Ishikawa (cell line): ENCODE measurements around the gene KDM5A.

ENCODE experiments used
- CEBPB ChIP-seq: IDR thresholded peaks from 2 replicates; pipeline ENCODE4 v1.6.1; 2012
- CREB1 ChIP-seq: IDR thresholded peaks from 2 replicates; pipeline ENCODE4 v1.6.1; 2012; ENCODE audit warnings: low read depth
- EGR1 ChIP-seq: IDR thresholded peaks from 2 replicates; pipeline ENCODE4 v1.6.1; 2012
- EP300 ChIP-seq: IDR thresholded peaks from 2 replicates; pipeline ENCODE4 v1.6.1; 2012; ENCODE audit warnings: borderline replicate concordance
- FOXM1 ChIP-seq: IDR thresholded peaks from 2 replicates; pipeline ENCODE4 v1.6.1; 2012; ENCODE audit warnings: low read depth, borderline replicate concordance
- NFIC ChIP-seq: IDR thresholded peaks from 2 replicates; pipeline ENCODE4 v1.6.1; 2012
- RAD21 ChIP-seq: IDR thresholded peaks from 2 replicates; pipeline ENCODE4 v1.6.1; 2012; ENCODE audit warnings: low read depth
- TAF1 ChIP-seq: IDR thresholded peaks from 2 replicates; pipeline ENCODE4 v1.6.1; 2012; ENCODE audit warnings: low read depth, mild to moderate bottlenecking
- TCF12 ChIP-seq: IDR thresholded peaks from 2 replicates; pipeline ENCODE4 v1.6.1; 2012; ENCODE audit warnings: low read depth
- TEAD4 ChIP-seq: IDR thresholded peaks from 2 replicates; pipeline ENCODE4 v1.6.1; 2012
- YY1 ChIP-seq: IDR thresholded peaks from 2 replicates; pipeline ENCODE4 v1.6.1; 2012; ENCODE audit warnings: low read depth
- ZBTB7A ChIP-seq: IDR thresholded peaks from 2 replicates; pipeline ENCODE4 v1.6.1; 2012; ENCODE audit warnings: low read depth
- TF ChIP-seq, protein P1 (sequence below): IDR thresholded peaks from 2 replicates; pipeline ENCODE4 v1.6.1; 2012; ENCODE audit warnings: low read depth, mild to moderate bottlenecking
- TF ChIP-seq, protein P2 (sequence below): IDR thresholded peaks from 2 replicates; pipeline ENCODE4 v1.6.1; 2012
- TF ChIP-seq, protein P3 (sequence below): IDR thresholded peaks from 2 replicates; pipeline ENCODE4 v1.6.1; 2012

The KDM5A gene

DNA sequence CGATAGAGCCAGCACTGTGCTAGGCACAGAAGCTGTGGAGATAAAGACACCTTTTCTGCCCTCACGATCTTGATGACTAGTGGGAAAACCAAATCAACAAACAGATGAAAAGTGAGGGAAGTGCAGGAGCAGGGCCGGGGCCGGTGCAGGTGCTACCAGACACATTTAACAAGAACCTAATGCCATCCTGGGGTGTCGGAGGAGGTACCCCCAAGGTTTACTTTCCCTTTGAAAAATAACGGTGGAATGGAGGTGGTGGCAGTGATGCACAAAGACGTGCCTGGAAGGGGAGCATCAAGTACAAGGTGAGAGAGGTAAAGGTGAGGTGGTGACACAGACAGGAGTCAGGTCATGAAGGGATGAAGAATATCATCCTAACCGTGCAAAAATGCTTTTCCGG is 148.6 kb downstream of the KDM5A start:
- TF ChIP-seq RAD21 (no peak), TCF12 (no peak), CREB1 (no peak), CEBPB (no peak), EGR1 (no peak), TEAD4 (no peak), FOXM1 (no peak), NFIC (no peak), ZBTB7A (no peak)
- TF ChIP-seq, protein P1, sequence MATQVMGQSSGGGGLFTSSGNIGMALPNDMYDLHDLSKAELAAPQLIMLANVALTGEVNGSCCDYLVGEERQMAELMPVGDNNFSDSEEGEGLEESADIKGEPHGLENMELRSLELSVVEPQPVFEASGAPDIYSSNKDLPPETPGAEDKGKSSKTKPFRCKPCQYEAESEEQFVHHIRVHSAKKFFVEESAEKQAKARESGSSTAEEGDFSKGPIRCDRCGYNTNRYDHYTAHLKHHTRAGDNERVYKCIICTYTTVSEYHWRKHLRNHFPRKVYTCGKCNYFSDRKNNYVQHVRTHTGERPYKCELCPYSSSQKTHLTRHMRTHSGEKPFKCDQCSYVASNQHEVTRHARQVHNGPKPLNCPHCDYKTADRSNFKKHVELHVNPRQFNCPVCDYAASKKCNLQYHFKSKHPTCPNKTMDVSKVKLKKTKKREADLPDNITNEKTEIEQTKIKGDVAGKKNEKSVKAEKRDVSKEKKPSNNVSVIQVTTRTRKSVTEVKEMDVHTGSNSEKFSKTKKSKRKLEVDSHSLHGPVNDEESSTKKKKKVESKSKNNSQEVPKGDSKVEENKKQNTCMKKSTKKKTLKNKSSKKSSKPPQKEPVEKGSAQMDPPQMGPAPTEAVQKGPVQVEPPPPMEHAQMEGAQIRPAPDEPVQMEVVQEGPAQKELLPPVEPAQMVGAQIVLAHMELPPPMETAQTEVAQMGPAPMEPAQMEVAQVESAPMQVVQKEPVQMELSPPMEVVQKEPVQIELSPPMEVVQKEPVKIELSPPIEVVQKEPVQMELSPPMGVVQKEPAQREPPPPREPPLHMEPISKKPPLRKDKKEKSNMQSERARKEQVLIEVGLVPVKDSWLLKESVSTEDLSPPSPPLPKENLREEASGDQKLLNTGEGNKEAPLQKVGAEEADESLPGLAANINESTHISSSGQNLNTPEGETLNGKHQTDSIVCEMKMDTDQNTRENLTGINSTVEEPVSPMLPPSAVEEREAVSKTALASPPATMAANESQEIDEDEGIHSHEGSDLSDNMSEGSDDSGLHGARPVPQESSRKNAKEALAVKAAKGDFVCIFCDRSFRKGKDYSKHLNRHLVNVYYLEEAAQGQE = no peak
- TF ChIP-seq, protein P2, sequence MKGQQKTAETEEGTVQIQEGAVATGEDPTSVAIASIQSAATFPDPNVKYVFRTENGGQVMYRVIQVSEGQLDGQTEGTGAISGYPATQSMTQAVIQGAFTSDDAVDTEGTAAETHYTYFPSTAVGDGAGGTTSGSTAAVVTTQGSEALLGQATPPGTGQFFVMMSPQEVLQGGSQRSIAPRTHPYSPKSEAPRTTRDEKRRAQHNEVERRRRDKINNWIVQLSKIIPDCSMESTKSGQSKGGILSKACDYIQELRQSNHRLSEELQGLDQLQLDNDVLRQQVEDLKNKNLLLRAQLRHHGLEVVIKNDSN = no peak
- TF ChIP-seq, protein P3, sequence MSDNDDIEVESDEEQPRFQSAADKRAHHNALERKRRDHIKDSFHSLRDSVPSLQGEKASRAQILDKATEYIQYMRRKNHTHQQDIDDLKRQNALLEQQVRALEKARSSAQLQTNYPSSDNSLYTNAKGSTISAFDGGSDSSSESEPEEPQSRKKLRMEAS = no peak

DNA sequence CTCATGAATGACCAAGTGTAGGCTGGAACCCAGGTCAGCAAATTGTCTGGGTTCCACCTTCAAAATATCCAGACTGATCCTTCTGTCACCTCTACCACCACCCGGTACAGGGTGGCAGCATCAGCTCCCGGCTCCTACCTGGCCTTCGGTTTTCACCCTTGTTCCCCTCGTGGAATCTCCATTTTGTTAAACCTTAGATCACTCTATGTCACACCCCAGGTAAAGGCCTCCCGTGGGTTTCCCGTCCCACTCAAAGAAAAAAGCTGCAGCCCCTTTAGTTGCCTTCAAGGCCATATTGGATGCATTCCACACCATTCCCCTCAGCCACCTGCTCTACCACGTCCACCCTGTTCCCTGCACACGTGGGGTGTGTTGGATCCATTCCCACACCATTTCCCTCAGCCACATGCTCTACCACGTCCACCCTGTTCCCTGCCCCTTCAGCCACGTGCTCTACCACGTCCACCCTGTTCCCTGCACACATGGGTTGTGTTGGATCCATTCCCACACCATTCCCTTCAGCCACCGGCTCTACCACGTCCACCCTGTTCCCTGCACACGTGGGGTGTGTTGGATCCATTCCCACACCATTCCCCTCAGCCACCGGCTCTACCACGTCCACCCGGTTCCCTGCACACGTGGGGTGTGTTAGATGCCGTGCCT is 150.3 kb downstream of the KDM5A start:
- no peak for TF ChIP-seq YY1

DNA sequence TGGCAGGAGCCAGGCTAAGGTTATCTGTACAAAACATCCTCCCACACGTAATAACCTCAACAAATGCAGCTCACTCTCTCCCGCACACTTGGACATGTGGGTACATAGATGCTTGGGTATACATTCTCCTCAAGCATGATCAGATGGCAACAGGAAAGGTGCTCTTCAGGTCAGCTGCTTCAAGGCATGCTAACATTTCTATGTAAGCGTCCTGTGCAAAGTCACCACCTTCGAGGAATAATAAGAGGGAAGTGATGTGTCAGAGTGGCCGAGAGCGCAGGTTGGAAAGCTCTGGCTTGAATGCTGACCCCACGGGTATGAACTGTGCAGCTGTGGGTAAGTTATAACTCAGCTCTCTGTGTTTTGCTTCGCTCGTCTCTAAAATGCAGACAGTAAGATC is 151.0 kb downstream of the KDM5A start:
- TF ChIP-seq EP300 (no peak), NFIC (no peak), CEBPB (no peak), ZBTB7A (no peak), TEAD4 (no peak), TCF12 (no peak), EGR1 (no peak), CREB1 (no peak), YY1 (no peak), FOXM1 (no peak)
- TF ChIP-seq, protein P1 = no peak
- TF ChIP-seq, protein P3 = no peak

DNA sequence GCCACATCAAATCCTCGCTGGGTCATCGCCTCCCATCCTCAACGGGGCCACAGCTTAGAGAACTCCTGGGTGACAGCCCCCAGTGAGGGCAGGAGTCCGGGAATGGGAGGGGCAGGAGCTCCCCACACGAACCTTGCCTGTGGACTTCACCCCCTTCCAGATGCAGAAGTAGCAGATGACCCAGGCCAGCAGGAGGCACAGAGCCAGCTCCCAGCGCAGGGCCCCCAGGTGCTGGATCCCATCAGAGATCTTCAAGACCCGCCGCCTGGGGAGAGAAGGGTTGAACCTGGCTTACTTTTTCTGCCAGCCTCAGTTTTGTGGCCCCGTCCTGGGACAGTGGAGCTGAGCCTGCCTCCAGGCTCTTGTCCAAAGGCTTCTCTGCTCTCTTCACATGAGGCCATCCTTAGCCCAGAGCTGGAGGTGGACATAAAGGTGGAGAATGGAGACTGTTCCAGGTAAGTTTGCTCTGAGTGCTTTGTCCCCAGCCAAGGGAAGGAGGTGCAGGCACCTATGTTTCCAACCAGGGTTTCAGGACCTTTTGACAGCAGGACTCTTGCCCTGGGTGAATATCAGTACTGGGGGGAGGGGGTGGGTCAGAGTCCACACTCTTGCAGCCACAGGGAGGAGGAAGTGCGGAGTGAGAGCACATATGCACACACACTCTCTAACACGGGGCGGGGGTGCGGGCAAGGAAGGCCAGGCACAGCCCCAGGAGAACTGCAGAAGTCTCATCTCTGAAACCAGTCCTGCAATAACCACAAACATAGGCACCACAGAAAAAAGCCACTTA is 151.9 kb downstream of the KDM5A start:
- TF ChIP-seq EP300 = no peak
- no peak for TF ChIP-seq RAD21
- TF ChIP-seq ZBTB7A = no peak
- no peak for TF ChIP-seq EGR1
- TF ChIP-seq, protein P2 = no peak

DNA sequence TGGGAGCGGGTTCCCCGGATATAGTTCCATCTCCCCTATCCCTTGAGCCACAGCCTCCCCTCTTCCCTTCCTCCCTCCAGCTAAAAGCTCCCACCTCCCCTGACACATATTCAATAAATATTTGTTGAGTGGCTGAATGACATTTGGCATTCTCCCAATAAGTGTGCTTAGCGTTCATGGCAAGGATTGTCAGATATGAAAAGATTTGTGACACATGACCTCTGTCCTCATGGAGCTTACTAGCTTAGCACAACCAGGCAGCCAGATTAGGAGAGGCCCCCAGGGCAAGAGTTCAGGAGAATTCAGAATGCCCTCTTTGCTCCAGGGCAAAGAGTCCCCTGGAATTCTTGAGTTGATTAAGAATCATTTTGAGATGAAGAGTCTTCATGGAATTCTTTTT is 152.7 kb downstream of the KDM5A start:
- TF ChIP-seq, protein P3 = no peak
- no peak for TF ChIP-seq NFIC
- no peak for TF ChIP-seq RAD21
- no peak for TF ChIP-seq ZBTB7A
- TF ChIP-seq, protein P1 = no peak
- no peak for TF ChIP-seq CREB1
- TF ChIP-seq CEBPB = no peak
- no peak for TF ChIP-seq TCF12
- no peak for TF ChIP-seq YY1
- TF ChIP-seq TAF1 = no peak
- TF ChIP-seq TEAD4 = no peak
- TF ChIP-seq EP300 = no peak
- no peak for TF ChIP-seq EGR1
- TF ChIP-seq, protein P2 = no peak
- TF ChIP-seq FOXM1 = no peak
